ENCODE results near the gene LEFTY2. TPM values are rescaled to one million over a fixed set of nuclear protein-coding genes. Genes with fewer than 3 reads are reported as not detected.

Gene LEFTY2
- polyA plus RNA-seq, 3 donors = not detected

DNA sequence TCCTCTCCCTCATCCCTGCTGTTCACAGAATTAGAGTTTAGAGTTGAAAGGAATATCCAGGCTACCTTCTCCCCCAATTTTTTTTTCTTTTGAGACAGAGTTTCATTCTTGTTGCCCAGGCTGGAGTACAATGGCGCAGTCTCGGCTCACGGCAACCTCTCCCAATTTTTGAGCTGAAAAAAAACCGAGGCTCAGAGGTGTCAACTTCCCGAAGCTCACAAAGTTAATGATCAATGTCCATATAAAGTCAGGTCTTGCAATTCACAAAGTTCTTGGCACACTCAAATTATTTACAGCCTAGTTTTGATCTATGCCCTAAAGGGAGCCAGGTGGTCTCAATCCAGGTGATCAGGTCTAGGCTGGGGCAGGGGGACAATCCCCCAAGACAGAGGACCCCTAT lies 51.3 kb downstream of the LEFTY2 start:
- H3K4me3 Mint-ChIP-seq = no peak overlapping the region
- Histone ChIP-seq H3K79me2 (ENCODE audit: insufficient read depth, low read length) (no peaks in the 10 kb centered on the region), H3K36me3 (replicated peaks in 1 of 2; ENCODE audit: control insufficient read depth in 1 of 2, insufficient read depth in 2 of 2, low read length in 2 of 2) (no peaks in the 10 kb centered on the region), H3K4me2 (replicated peaks; ENCODE audit: extremely low read depth, low read length, poor library complexity, severe bottlenecking) (no peak overlapping the region), H3K27me3 (ENCODE audit: control insufficient read depth in 2 of 2, insufficient read depth in 2 of 2, low read length in 2 of 2) (peaks cover 0 to 5% of the 10 kb centered on the region in 2 donors), H2AFZ (ENCODE audit: insufficient read depth, low read depth, low read length, poor library complexity, severe bottlenecking) (no peak overlapping the region), H4K20me1 (ENCODE audit: insufficient read depth, low read length) (no peaks in the 10 kb centered on the region), H3K9ac (ENCODE audit: insufficient read depth, low read length, poor library complexity, severe bottlenecking) (no peak overlapping the region), H3K27ac (ENCODE audit: low read depth in 1 of 2, low read length in 2 of 2) (no peak overlapping the region), H3K4me1 (ENCODE audit: control insufficient read depth in 1 of 2, insufficient read depth in 2 of 2, low read length in 2 of 2) (peaks cover 0 to 6% of the 10 kb centered on the region in 2 donors), H3K9me3 (replicated peaks in 1 of 2; ENCODE audit: control insufficient read depth in 1 of 2, insufficient read depth in 1 of 2, low read length in 2 of 2) (no peaks in the 10 kb centered on the region), H3K4me3 (replicated peaks in 1 of 3; ENCODE audit: low read depth in 2 of 3, low read length in 3 of 3) (no peak overlapping the region)
- no peaks in the 10 kb centered on the region for H3K36me3 Mint-ChIP-seq
- no peak for DNase-seq
- no peaks in the 10 kb centered on the region for H3K9me3 Mint-ChIP-seq
- no peak overlapping the region for H3K27ac Mint-ChIP-seq
- H3K4me1 Mint-ChIP-seq = peaks cover 6% of the 10 kb centered on the region
- H3K27me3 Mint-ChIP-seq (ENCODE audit: low read depth in 3 of 3) = peaks cover 9 to 14% (median 13%) of the 10 kb centered on the region in 3 donors
- TF ChIP-seq, protein P1, sequence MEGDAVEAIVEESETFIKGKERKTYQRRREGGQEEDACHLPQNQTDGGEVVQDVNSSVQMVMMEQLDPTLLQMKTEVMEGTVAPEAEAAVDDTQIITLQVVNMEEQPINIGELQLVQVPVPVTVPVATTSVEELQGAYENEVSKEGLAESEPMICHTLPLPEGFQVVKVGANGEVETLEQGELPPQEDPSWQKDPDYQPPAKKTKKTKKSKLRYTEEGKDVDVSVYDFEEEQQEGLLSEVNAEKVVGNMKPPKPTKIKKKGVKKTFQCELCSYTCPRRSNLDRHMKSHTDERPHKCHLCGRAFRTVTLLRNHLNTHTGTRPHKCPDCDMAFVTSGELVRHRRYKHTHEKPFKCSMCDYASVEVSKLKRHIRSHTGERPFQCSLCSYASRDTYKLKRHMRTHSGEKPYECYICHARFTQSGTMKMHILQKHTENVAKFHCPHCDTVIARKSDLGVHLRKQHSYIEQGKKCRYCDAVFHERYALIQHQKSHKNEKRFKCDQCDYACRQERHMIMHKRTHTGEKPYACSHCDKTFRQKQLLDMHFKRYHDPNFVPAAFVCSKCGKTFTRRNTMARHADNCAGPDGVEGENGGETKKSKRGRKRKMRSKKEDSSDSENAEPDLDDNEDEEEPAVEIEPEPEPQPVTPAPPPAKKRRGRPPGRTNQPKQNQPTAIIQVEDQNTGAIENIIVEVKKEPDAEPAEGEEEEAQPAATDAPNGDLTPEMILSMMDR (IDR thresholded peaks at IDR 0.05) = no peak
- WGBS (ENCODE audit: insufficient coverage) = 97% methylated on average over 5 of the region's 5 CpGs
- intact Hi-C loops (cut with micrococcal nuclease) = no loop called here

DNA sequence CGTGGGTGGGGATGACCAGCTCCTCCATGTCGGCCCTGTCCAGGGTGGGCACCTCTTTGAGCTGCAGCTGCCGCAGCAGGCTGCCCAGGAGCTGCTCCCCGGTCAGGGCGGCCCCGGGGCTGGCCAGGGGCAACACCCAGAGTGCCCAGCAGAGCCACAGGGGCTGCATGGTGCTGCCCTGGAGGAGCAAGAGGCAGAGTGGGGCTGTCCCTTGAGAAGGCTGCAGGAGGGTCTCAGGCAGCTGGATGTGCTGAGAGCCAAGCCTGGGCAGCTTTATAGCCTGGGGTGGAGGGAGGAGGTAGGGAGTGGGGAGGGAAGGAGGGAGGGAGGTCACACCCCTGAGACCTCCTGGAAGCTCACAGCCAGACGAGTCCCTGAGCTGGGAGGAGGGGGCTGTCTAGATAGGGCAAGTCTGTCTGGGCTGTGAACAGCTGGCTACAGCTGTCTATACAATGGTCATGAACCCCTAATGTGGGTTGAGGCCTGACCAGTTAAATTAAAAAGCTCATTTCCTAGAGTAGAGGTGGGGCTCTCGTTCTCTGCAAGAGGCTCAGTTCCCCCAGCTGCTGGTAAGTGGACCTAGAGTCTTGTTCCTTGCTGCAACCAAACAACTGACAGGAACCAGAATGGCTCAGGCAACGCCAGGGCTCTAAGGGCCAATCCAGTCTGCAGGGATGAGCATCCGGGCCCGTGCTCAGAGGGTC lies 52.0 kb downstream of the LEFTY2 start, which contains the start of gene LEFTY1:
Gene LEFTY1, minus strand, starts transcription at position 249 of the 704 bp plus-strand sequence. Its CDS starts 80 bp downstream, at position 169.
- no peaks in the 10 kb centered on the region for H3K9me3 ChIP-seq (replicated peaks in 1 of 2; ENCODE audit: control insufficient read depth in 1 of 2, insufficient read depth in 1 of 2, low read length in 2 of 2)
- H3K4me2 ChIP-seq (replicated peaks; ENCODE audit: extremely low read depth, low read length, poor library complexity, severe bottlenecking) = no peak within 1 kb of the TSS
- H3K36me3 ChIP-seq (replicated peaks in 1 of 2; ENCODE audit: control insufficient read depth in 1 of 2, insufficient read depth in 2 of 2, low read length in 2 of 2) = no peaks in the 10 kb centered on the region
- no peaks in the 10 kb centered on the region for H3K9me3 Mint-ChIP-seq
- no peak within 1 kb of the TSS for H3K27ac Mint-ChIP-seq
- TF ChIP-seq, protein P1 (IDR thresholded peaks at IDR 0.05) = no peak
- intact Hi-C loops (cut with micrococcal nuclease) = no loop called here
- H3K9ac ChIP-seq (ENCODE audit: insufficient read depth, low read length, poor library complexity, severe bottlenecking) = no peak within 1 kb of the TSS
- no peaks in the 10 kb centered on the region for H3K36me3 Mint-ChIP-seq
- H3K27me3 Mint-ChIP-seq (ENCODE audit: low read depth in 3 of 3) = peaks cover 9 to 14% (median 10%) of the 10 kb centered on the region in 3 donors
- peaks cover 0 to 5% of the 10 kb centered on the region in 2 donors for H3K27me3 ChIP-seq (ENCODE audit: control insufficient read depth in 2 of 2, insufficient read depth in 2 of 2, low read length in 2 of 2)
- H3K79me2 ChIP-seq (ENCODE audit: insufficient read depth, low read length) = no peaks in the 10 kb centered on the region
- no peak within 1 kb of the TSS for H2AFZ ChIP-seq (ENCODE audit: insufficient read depth, low read depth, low read length, poor library complexity, severe bottlenecking)
- peaks cover 6% of the 10 kb centered on the region for H3K4me1 Mint-ChIP-seq
- 90% methylated on average over 10 of the region's 11 CpGs for WGBS (ENCODE audit: insufficient coverage)
- no peak within 1 kb of the TSS for H3K4me3 Mint-ChIP-seq
- H3K4me3 ChIP-seq (replicated peaks in 1 of 3; ENCODE audit: low read depth in 2 of 3, low read length in 3 of 3) = no peak within 1 kb of the TSS
- DNase-seq = no peak
- no peak within 1 kb of the TSS for H3K27ac ChIP-seq (ENCODE audit: low read depth in 1 of 2, low read length in 2 of 2)
- H3K4me1 ChIP-seq (ENCODE audit: control insufficient read depth in 1 of 2, insufficient read depth in 2 of 2, low read length in 2 of 2) = peaks cover 0 to 6% of the 10 kb centered on the region in 2 donors
- H4K20me1 ChIP-seq (ENCODE audit: insufficient read depth, low read length) = no peaks in the 10 kb centered on the region

Measured in CD14-positive monocyte (primary cell).